Measurements from ENCODE around the gene SMIM17.
A peak's percentile ranks its signal among the peaks of the same experiment; 100 is the strongest.

Gene SMIM17

DNA sequence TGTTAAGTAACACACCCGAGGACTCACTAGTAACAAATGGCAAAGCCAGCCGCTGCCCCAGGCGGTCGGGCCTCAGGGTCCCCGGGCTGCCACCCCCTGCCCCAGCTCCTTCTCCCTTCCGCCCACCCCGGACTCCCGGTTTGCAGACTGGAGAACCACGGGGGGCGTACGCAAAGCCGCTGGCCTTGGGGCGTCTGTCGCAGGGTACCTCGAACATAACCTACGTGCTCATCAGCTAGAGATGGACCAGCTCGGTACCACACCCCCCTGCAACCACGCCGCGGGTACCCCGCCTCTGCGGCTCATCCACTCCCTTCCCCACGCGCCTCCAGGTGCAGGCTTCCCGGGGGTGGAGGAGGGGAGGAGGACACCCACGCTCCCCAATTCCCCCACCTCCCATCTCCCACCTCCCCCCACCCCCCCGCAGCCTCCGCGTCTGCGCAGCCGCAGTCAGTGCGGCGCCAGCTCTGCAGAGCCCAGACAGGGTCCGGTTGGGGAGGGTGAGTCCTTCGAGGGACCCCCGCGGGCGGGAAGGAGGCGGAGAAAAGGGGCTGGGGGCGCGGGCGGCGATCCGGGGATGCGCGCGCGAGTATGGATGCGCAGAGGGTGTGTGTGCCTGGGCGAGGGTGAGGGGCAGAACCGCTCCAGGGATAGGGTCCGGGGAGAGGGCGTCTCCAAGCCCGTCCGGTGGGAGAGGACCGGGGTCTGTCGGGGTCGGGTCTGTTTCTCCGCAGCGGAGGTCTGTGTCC, at the start of gene SMIM17:
TSS of gene SMIM17 (plus strand) at position 449 of the 749 bp plus-strand sequence. CDS start 2,509 bp downstream, outside the sequence.
- DNase-seq (ENCODE audit: low read depth in 2 of 2, low spot score in 1 of 2), result no peak

GRCh38 chr19:56594446-56594782, 48.5 kb upstream of the SMIM17 start:
- DNase-seq (ENCODE audit: low read depth in 2 of 2, low spot score in 1 of 2), result no peak

DNA sequence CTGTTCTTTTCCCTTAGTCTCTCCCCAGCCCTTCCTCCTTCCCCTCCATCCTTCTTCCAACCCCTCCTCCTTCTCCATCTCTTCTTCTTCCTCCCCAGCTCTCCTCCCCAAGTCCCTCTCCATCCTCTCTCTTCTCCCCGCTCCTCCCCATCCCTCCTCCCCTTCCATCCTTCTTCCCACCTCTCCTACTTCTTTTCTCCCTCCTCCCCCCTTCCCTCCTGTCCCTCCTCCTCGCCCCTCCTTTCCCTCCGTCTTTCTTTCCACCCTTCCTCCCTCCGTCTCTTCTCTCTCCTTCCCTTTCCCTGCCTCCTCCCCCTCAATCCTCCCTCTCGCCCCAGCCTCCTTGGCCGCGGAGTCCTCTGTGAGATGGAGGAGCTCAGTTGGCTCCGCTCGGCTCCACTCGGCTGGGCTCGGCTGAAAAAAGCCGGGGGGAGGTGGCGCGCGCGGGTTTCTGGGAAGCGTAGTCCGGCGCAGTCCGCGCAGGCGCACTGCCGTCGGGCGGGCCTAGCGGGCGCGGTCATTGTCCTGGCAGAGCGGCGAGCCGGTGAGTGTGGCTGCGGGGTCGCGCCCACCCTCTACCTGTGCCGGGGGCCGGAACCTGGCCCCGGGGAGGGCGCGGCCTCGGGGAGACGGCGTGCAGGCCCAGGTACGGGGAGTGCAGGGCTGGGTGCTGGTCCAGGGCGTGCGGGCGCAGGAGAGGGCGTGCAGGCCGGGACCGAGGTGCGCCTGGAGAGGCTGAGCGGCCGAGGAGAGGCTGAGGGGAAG, 48.0 kb upstream of the SMIM17 start, which contains the start of gene ZNF71:
TSS of gene ZNF71 (plus strand) at position 520 of the 765 bp plus-strand sequence. CDS start 6,257 bp downstream, outside the sequence.
- peak; percentile 64 to 83 for DNase-seq (ENCODE audit: low read depth in 2 of 2, low spot score in 1 of 2)

DNA sequence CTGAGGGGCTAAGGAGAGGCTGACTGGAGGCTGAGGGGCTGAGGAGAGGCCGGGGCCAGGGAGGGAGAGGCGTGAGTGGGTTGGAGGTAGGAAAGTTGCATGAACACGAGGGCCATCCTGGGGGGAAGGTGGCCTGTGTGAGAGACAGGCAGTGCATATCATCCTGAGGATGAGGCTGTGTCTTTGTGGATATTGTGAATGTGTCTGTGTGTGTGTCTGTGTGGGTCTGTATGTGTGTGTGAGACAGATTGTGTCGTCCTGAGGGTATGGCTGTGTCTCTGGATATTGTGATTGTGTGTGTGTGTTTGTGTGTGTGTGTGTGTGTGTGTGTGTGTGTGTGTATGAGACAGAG, 47.4 kb upstream of the SMIM17 start:
- DNase-seq (ENCODE audit: low read depth in 2 of 2, low spot score in 1 of 2), result no peak

- no peak for DNase-seq (ENCODE audit: low read depth in 2 of 2, low spot score in 1 of 2)
Measured at GRCh38 chr19:56596676-56597075, 46.3 kb upstream of the SMIM17 start.

DNA sequence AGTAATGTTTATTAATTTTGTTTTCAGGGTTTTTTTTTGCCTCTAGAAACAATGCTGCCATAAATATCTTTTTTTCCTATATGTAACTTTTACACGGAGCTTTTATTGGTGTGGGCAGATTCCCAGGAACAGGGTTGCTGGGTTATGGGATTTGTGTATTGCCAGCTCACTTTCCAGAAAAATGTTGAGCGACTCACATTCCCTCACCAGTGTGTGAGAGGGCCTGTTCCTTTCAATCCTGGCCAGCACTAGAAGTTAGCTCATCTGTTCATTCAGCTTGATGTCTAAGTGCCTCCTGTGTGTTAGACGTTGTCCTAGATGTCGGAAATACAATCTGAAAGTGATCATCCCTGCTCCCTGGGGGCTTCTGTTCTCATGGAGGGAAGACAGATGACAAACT, 45.3 kb upstream of the SMIM17 start:
- no peak for DNase-seq (ENCODE audit: low read depth in 2 of 2, low spot score in 1 of 2)

- DNase-seq (ENCODE audit: low read depth in 2 of 2, low spot score in 1 of 2), result no peak
Measured at GRCh38 chr19:56601375-56601774, 41.6 kb upstream of the SMIM17 start.

DNA sequence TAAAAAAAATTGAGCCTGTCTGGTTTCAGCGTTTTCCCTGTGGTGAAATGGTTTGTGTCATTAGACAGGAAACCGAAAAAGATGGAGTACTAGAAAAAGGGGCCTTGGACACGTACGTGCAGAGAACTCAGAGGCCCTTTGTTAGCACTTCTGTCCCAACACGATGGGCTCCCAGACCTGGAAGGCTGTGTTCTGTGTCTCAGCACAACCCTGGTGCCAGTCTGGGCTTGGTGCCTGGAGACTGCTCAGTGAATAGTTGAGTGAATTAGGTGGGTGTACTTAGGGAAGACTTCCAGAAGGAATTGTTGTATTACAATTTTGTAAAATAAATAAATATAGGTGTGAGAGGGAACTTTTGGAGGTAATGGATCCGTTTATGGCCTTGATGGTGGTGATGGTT, 39.1 kb upstream of the SMIM17 start:
- no peak for DNase-seq (ENCODE audit: low read depth in 2 of 2, low spot score in 1 of 2)

DNA sequence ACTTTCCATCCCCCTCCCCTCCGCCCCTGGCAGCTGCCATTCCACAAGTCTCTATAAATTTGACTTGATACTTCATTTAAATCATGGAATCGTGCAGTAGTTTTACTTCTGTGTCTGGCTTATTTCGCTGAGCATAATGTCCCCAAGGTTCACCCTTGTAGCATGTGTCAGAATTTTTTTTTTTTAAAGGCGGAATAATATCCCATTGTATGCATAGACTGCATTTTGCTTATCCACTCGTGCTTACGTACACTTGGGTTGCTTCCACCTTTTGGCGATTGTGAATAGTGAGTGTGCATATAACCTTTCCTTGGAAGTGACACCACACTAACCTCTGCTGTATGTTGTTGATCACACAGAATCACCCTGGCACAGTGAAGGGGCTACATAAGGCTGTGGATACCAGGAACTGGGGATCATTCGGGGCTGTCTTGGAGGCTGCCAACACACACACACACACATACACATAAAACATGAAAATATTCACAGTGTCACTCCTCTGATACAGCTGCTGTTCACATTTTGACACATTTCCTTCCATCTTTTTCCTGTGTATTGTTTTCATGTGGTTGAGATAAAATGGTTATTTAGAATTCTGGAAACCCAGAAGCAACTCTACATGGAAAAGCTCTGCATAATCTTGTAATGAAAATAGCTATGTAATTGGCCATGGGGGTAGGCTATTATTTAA, 34.5 kb upstream of the SMIM17 start:
- no peak for DNase-seq (ENCODE audit: low read depth in 2 of 2, low spot score in 1 of 2)

DNA sequence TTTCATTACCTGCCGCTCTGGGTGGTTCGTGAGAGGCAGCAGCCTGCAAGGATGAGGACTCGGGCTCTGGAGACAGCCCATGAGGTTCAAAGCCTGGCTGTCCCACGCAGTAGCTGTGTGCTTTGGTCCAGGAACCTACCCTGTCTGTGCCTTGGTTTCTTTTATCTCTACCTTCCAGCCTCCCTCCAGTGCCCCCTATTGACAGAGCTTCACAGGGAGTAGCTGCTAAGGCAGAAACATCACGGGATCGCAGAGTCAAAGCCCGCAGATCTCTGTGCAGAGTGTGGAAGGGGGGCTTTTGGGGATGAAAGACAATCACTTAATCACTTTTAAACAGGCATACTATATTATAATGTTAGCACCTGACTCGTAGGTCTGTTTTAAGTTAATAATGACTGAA, 31.7 kb upstream of the SMIM17 start:
- no peak for DNase-seq (ENCODE audit: low read depth in 2 of 2, low spot score in 1 of 2)

GRCh38 chr19:56612737-56613136, 30.2 kb upstream of the SMIM17 start:
- DNase-seq (ENCODE audit: low read depth in 2 of 2, low spot score in 1 of 2), result no peak

DNA sequence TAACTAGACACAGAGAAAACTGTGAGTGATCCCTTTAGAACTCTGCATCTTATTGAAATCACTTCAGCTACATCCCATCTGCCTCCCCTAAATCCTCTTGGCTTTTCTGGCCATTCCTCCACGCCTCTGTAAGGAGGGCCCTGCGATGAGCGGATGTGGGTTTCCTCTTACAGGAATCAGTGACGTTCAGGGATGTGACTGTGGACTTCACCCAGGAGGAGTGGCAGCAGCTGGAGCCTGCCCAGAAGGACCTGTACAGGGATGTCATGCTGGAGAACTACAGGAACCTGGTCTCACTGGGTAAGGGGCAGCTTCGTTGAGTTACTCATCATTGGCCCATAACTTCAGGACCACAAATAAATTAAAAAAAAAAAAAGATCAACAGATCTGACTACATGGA, 29.3 kb upstream of the SMIM17 start:
- DNase-seq (ENCODE audit: low read depth in 2 of 2, low spot score in 1 of 2), result no peak

DNA sequence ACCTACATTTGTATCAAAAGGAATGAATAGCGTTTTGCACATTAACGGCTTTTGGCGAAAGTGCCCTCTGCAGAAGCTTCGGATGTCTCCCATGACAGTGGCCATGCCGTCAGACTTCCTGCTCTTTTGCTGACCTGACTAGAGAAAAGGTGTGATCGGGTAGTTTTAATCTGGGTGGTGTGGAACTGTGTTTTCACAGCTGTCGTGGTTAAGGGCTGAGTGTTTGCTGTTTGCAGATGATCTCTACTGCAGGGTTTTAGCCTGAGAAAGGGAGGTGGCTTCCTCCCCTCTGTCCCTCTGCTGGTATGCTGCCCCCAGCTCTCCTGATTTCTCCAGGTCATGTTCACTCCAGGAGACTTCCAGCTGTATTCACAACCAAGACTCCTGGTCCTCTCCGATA, 25.4 kb upstream of the SMIM17 start:
- no peak for DNase-seq (ENCODE audit: low read depth in 2 of 2, low spot score in 1 of 2)

DNA sequence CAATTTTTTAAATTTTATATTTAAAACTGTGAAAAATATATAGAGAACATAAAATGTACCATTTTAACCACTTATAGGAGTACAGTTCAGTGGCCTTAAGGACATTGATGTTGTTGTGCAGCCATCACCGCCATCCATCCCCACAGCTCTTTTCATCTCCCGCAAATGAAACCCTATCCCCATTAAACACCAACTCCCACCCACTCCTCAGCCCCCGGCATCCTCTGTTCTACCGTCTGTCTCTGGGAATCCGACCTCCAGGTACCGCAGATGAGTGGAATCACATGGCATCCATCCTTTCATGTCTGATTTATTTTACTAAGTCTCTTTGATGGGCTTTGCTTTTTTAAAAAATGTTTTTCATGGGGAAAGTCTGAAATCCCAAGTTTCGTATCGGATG, 23.8 kb upstream of the SMIM17 start:
- no peak for DNase-seq (ENCODE audit: low read depth in 2 of 2, low spot score in 1 of 2)

DNA sequence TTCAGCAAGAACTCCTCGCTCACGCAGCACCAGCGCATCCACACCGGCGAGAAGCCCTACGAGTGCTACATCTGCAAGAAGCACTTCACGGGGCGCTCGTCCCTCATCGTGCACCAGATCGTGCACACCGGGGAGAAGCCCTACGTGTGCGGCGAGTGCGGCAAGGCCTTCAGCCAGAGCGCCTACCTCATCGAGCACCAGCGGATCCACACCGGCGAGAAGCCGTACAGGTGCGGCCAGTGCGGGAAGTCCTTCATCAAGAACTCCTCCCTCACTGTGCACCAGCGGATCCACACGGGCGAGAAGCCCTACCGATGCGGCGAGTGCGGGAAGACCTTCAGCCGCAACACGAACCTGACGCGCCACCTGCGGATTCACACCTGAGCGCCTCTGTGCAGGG, 20.6 kb upstream of the SMIM17 start:
- DNase-seq (ENCODE audit: low read depth in 2 of 2, low spot score in 1 of 2), result no peak

- DNase-seq (ENCODE audit: low read depth in 2 of 2, low spot score in 1 of 2), result no peak
Measured at GRCh38 chr19:56623006-56623405, 20.0 kb upstream of the SMIM17 start.

GRCh38 chr19:56625708-56626107, 17.3 kb upstream of the SMIM17 start:
- no peak for DNase-seq (ENCODE audit: low read depth in 2 of 2, low spot score in 1 of 2)

- DNase-seq (ENCODE audit: low read depth in 2 of 2, low spot score in 1 of 2), result no peak
Measured at GRCh38 chr19:56633021-56633420, 9.9 kb upstream of the SMIM17 start.

DNA sequence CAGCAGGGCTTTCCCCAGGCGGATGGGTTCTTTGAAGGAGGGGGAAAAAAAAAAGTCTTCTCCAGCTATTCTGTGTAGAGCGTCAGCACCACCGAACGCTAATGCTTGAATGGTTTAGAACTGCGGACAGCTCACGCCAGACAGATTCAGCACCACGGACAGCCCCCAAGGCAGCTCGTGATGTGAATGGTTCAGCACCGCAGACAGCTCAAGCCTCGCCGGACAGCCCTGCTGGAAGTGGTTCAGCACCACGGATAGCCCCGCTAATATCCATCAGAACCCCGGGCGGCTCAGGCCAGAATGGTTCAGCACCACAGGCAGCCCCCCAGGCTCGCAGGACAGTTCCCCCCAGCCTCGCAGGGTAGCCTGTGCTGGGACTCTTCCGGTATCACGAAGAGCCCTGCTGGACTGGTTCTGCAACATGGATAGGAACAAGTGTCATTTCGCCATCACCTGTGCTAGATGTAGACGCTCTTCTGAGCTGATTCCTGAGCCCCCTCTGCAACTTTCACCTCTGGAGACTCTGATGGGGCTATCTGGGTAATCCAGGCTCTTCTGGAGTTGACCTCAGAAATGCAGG, 4.9 kb upstream of the SMIM17 start:
- DNase-seq (ENCODE audit: low read depth in 2 of 2, low spot score in 1 of 2), result no peak

DNA sequence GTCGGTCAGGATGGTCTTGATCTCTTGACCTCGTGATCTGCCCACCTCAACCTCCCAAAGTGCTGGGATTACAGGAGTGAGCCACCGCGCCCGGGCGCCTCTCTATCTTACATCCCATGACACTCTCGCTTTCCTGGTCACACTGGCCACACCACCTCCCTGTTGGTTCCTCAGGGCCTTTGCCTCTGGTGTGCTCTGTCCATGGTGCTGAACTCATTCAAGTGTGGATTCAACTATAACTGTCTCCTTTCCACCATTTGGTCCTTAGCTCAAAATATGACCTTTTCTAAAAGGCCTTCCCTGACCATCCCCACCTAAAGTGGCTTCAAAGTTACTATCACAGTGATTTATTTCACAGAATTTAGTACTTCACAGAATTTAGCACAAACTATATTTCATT, 3.7 kb upstream of the SMIM17 start:
- DNase-seq (ENCODE audit: low read depth in 2 of 2, low spot score in 1 of 2), result no peak

- no peak for DNase-seq (ENCODE audit: low read depth in 2 of 2, low spot score in 1 of 2)
Measured at GRCh38 chr19:56643460-56643955, 549 bp downstream of the SMIM17 start.

GRCh38 chr19:56654151-56654550, 11.2 kb downstream of the SMIM17 start:
- DNase-seq (ENCODE audit: low read depth in 2 of 2, low spot score in 1 of 2), result no peak

All from stimulated activated CD8-positive, alpha-beta memory T cell treated with anti-CD3 and anti-CD28 coated beads, Interleukin-4, amount 100 ng/mL, for 1 hour (primary cell).